Mammary epithelial cell (primary cell): ENCODE results near the gene SEC16B.

ENCODE experiments used
- CTCF ChIP-seq, 2 donors: IDR thresholded peaks in 1 of 2; conservative IDR thresholded peaks in 1 of 2; 2 replicates each; pipeline ENCODE4 v1.5.1; 2011 to 2012; ENCODE audit warnings: inconsistent platforms in 2 of 2, low read length in 2 of 2, mild to moderate bottlenecking in 2 of 2, control low read depth in 1 of 2, low read depth in 1 of 2; ENCODE audit not compliant: insufficient read depth in 1 of 2; ENCODE audit errors: extremely low read depth in 1 of 2
- EZH2 ChIP-seq: IDR thresholded peaks from 2 replicates; pipeline ENCODE4 v1.6.1; 2012; ENCODE audit warnings: low read length, inconsistent platforms, borderline replicate concordance

GRCh38 chr1:177948336-177948972 lies 21.4 kb downstream of the SEC16B start:
- no peak for TF ChIP-seq EZH2
- TF ChIP-seq CTCF (conservative IDR thresholded peaks at IDR 0.05 in 1 of 2, IDR thresholded peaks at IDR 0.05 in 1 of 2; ENCODE audit: extremely low read depth in 1 of 2, insufficient read depth in 1 of 2, low read depth in 1 of 2, low read length in 2 of 2): peak; percentile 94 to 96
